MCF 10A (cell line): ENCODE results near the gene PPP1R1C. TPM values are rescaled to one million over a fixed set of nuclear protein-coding genes. Genes with fewer than 3 reads are reported as not detected.

Experiments
- BruUV-seq: library from RNA; stranded (reverse); fragments of 400-500 nt; replicated peaks from 2 replicates; lab custom pipeline; 2021; lab: Mats Ljungman, UMichigan
- CTCF ChIA-PET: fragments of 300-600 bp; sonication (Branson Sonifier 250); formaldehyde crosslinking; extraction: SDS; loops from one replicate; lab custom pipeline; 2021; ENCODE audit warnings: antibody characterized with exemption, inconsistent platforms; lab: Yijun Ruan, JAX
- POLR2A ChIA-PET: fragments of 300-600, 350-650 bp; sonication (Branson Sonifier 250); formaldehyde crosslinking; extraction: SDS; loops from one replicate; lab custom pipeline; 2020; ENCODE audit warnings: antibody characterized with exemption, inconsistent platforms; lab: Yijun Ruan, JAX
- DNase-seq: peaks from one replicate; pipeline ENCODE4 v3.0.0-alpha.2; 2018; ENCODE audit not compliant: unreplicated experiment
- H3K27ac Mint-ChIP-seq: one replicate; pipeline ENCODE4 v1.8.0; 2022; ENCODE audit warnings: mild to moderate bottlenecking, low read depth, mixed read lengths; ENCODE audit not compliant: unreplicated experiment
- H3K27me3 Mint-ChIP-seq: one replicate; pipeline ENCODE4 v1.8.0; 2022; ENCODE audit warnings: mixed read lengths; ENCODE audit not compliant: insufficient read depth, unreplicated experiment
- H3K36me3 Mint-ChIP-seq: one replicate; pipeline ENCODE4 v1.8.0; 2022; ENCODE audit warnings: mild to moderate bottlenecking, moderate library complexity, mixed read lengths; ENCODE audit not compliant: insufficient read depth, unreplicated experiment
- H3K4me1 Mint-ChIP-seq: one replicate; pipeline ENCODE4 v1.8.0; 2022; ENCODE audit warnings: mixed read lengths; ENCODE audit not compliant: insufficient read depth, unreplicated experiment
- H3K4me3 Mint-ChIP-seq: one replicate; pipeline ENCODE4 v1.8.0; 2022; ENCODE audit warnings: mild to moderate bottlenecking, moderate library complexity, mixed read lengths; ENCODE audit not compliant: unreplicated experiment
- H3K9me3 Mint-ChIP-seq: one replicate; pipeline ENCODE4 v1.8.0; 2022; ENCODE audit warnings: mixed read lengths; ENCODE audit not compliant: unreplicated experiment
- CTCF ChIP-seq: fragments of 200-600 bp; IDR thresholded peaks from one replicate; pipeline ENCODE4 v1.8.0; 2022; ENCODE audit warnings: antibody characterized with exemption, mild to moderate bottlenecking; ENCODE audit not compliant: unreplicated experiment
- intact Hi-C: fragments of 100-400 bp; cut with micrococcal nuclease; formaldehyde crosslinking; loops from 2 replicates; pipeline ENCODE4 v1.14.1; 2022
- total RNA-seq: library from RNA; stranded (reverse); gene quantifications from 2 replicates; pipeline ENCODE4 v1.2.3, GENCODE V29; 2022

Gene PPP1R1C
- total RNA-seq, 1 experiment from 2014 or later, result not detected

- intact Hi-C loops, result no loop called here
These were observed 15.4 kb upstream of the PPP1R1C start for GRCh38 chr2:181970160-181970794.

GRCh38 chr2:181971032-181971431 lies 14.6 kb upstream of the PPP1R1C start:
- CTCF ChIA-PET, result interaction anchor here (0.6 to 0.7 kb wide), 3 partner anchors 16 to 108 kb away, joined by 3 to 5 read pairs (median 4); no protein-coding TSS in a partner anchor
- BruUV-seq, result no TSS peak
- no peak for DNase-seq
- no peak overlapping the region for H3K4me3 Mint-ChIP-seq
- no peak overlapping the region for H3K27ac Mint-ChIP-seq
- H3K4me1 Mint-ChIP-seq, result peaks cover 15% of the 10 kb centered on the region
- H3K36me3 Mint-ChIP-seq, result no peaks in the 10 kb centered on the region
- TF ChIP-seq CTCF, result no peak
- intact Hi-C loops, result no loop called here
- POLR2A ChIA-PET, result no interaction called here
- peaks cover 9% of the 10 kb centered on the region for H3K9me3 Mint-ChIP-seq
- no peaks in the 10 kb centered on the region for H3K27me3 Mint-ChIP-seq

More at GRCh38 chr2:181970160-181970794, 15.4 kb upstream of the PPP1R1C start:
- Mint-ChIP-seq H3K36me3 (no peaks in the 10 kb centered on the region), H3K9me3 (peaks cover 15% of the 10 kb centered on the region), H3K4me1 (peaks cover 15% of the 10 kb centered on the region), H3K27me3 (no peaks in the 10 kb centered on the region), H3K27ac (no peak overlapping the region), H3K4me3 (no peak overlapping the region)
- no peak for TF ChIP-seq CTCF
- ChIA-PET CTCF (interaction anchor here (0.6 to 0.7 kb wide), 3 partner anchors 15 to 61 kb away, joined by 4 to 6 read pairs (median 5); no protein-coding TSS in a partner anchor), POLR2A (no interaction called here)
- no peak for DNase-seq
- no TSS peak for BruUV-seq

- H3K9me3 Mint-ChIP-seq, result peaks cover 3% of the 10 kb centered on the region
- TF ChIP-seq CTCF, result no peak
- no peak overlapping the region for H3K4me3 Mint-ChIP-seq
- intact Hi-C loops, result no loop called here
- peak overlapping the region; percentile 81 for H3K27ac Mint-ChIP-seq
- H3K36me3 Mint-ChIP-seq, result peaks cover 6% of the 10 kb centered on the region
- no TSS peak for BruUV-seq
- DNase-seq, result peak; percentile 36
- ChIA-PET POLR2A (interaction anchor here (0.6 to 1.6 kb wide), 6 partner anchors 12 to 94 kb away, joined by 3 to 7 read pairs (median 3); no protein-coding TSS in a partner anchor), CTCF (interaction anchor here (0.8 kb wide), 1 partner anchor 35 kb away, joined by 4 read pairs; no protein-coding TSS in a partner anchor)
- H3K4me1 Mint-ChIP-seq, result peaks cover 21% of the 10 kb centered on the region
- H3K27me3 Mint-ChIP-seq, result no peaks in the 10 kb centered on the region
These were observed 13.1 kb upstream of the PPP1R1C start for GRCh38 chr2:181972431-181973170.
